Caki2 (cell line): ENCODE measurements around the gene SUN3. TPM values are rescaled to one million over a fixed set of nuclear protein-coding genes. Genes with fewer than 3 reads are reported as not detected.
"Not testable (repeated sequence)": the region's sequence is repeated elsewhere in the genome, so short reads cannot be mapped to it uniquely, and the experiment has no call there.

ENCODE experiments used
- DNase-seq: peaks from one replicate; pipeline ENCODE4 v3.0.0-alpha.2; 2015; ENCODE audit warnings: low read depth
- in situ Hi-C: cut with HindIII; loops from 2 replicates; pipeline ENCODE4 v1.10.0; 2016; ENCODE audit warnings: low sequenced_read_pairs, low pct_unique_long_range_greater_than_20kb, mixed read lengths
- total RNA-seq: library from RNA; depleted of rRNA; stranded (reverse); fragments of >200 nt; shearing (Covaris generic); gene quantifications from 2 replicates; pipeline ENCODE4 v1.2.3, GENCODE V29; 2014; ENCODE audit warnings: low replicate concordance

SUN3 gene
- total RNA-seq, 1 experiment from 2014 or later: not detected

- DNase-seq: no peak
- in situ Hi-C loops: no loop called here
Observed at GRCh38 chr7:48035967-48036478, 7.1 kb upstream of the SUN3 start.

- peak; percentile 91 for DNase-seq
- in situ Hi-C loops: no loop called here
Observed at GRCh38 chr7:48035301-48035966, 6.5 kb upstream of the SUN3 start, which contains the start of gene C7orf57. Gene C7orf57 (plus strand): TSS chr7:48035543. CDS start chr7:48036309, 766 bp downstream.

GRCh38 chr7:48033922-48034321, 5.0 kb upstream of the SUN3 start:
- peak; percentile 30 for DNase-seq
- in situ Hi-C loops: no loop called here

- in situ Hi-C loops: no loop called here
- DNase-seq: no peak
Observed at GRCh38 chr7:48031111-48031510, 2.2 kb upstream of the SUN3 start.

GRCh38 chr7:48025624-48026023, 3.3 kb downstream of the SUN3 start:
- in situ Hi-C loops: no loop called here
- peak; percentile 17 for DNase-seq

GRCh38 chr7:48017674-48018073, 11.2 kb downstream of the SUN3 start:
- in situ Hi-C loops: no loop called here
- no peak for DNase-seq

GRCh38 chr7:48016641-48017040, 12.3 kb downstream of the SUN3 start:
- no peak for DNase-seq
- in situ Hi-C loops: no loop called here

GRCh38 chr7:48011951-48012350, 17.0 kb downstream of the SUN3 start:
- in situ Hi-C loops: no loop called here

GRCh38 chr7:48011323-48011722, 17.6 kb downstream of the SUN3 start:
- in situ Hi-C loops: no loop called here
- no peak for DNase-seq

More at GRCh38 chr7:48011951-48012350, 17.0 kb downstream of the SUN3 start:
- no peak for DNase-seq

GRCh38 chr7:48009954-48010353, 19.0 kb downstream of the SUN3 start:
- in situ Hi-C loops: no loop called here
- DNase-seq: no peak

- no peak for DNase-seq
- in situ Hi-C loops: no loop called here
Observed at GRCh38 chr7:48009257-48009656, 19.6 kb downstream of the SUN3 start.

GRCh38 chr7:48006866-48007265, 22.0 kb downstream of the SUN3 start:
- in situ Hi-C loops: no loop called here
- DNase-seq: no peak

- in situ Hi-C loops: no loop called here
- DNase-seq: no peak
Observed at GRCh38 chr7:48004638-48005037, 24.3 kb downstream of the SUN3 start.

GRCh38 chr7:48004032-48004431, 24.9 kb downstream of the SUN3 start:
- no peak for DNase-seq
- in situ Hi-C loops: no loop called here

- in situ Hi-C loops: not testable (repeated sequence)
- peak; percentile 13 for DNase-seq
Observed at GRCh38 chr7:48000164-48000563, 28.7 kb downstream of the SUN3 start.

- DNase-seq: no peak
- in situ Hi-C loops: no loop called here
Observed at GRCh38 chr7:47999413-47999812, 29.5 kb downstream of the SUN3 start.

- in situ Hi-C loops: no loop called here
Observed at GRCh38 chr7:47992446-47992845, 36.5 kb downstream of the SUN3 start.

GRCh38 chr7:47991741-47992311, 37.1 kb downstream of the SUN3 start:
- in situ Hi-C loops: no loop called here
- DNase-seq: peak; percentile 86

More at GRCh38 chr7:47992446-47992845, 36.5 kb downstream of the SUN3 start:
- DNase-seq: no peak

- in situ Hi-C loops: no loop called here
- DNase-seq: no peak
Observed at GRCh38 chr7:47991270-47991669, 37.6 kb downstream of the SUN3 start.

- in situ Hi-C loops: no loop called here
- DNase-seq: no peak
Observed at GRCh38 chr7:47990592-47990991, 38.3 kb downstream of the SUN3 start.
